Activated T-cell treated with anti-CD3 and anti-CD28 coated beads, Interleukin-2, amount 50 U/mL, for 1 hour (primary cell): Measurements from ENCODE around the gene EPN2.
A peak's percentile ranks its signal among the peaks of the same experiment; 100 is the strongest.

ENCODE experiments used
- DNase-seq: peaks from one replicate; pipeline ENCODE4 v3.0.0-alpha.2; 2020

The EPN2 gene

GRCh38 chr17:19369846-19370492, 132.8 kb downstream of the EPN2 start:
- no peak for DNase-seq

- no peak for DNase-seq
These were observed 133.4 kb downstream of the EPN2 start for GRCh38 chr17:19370493-19370960.

DNA sequence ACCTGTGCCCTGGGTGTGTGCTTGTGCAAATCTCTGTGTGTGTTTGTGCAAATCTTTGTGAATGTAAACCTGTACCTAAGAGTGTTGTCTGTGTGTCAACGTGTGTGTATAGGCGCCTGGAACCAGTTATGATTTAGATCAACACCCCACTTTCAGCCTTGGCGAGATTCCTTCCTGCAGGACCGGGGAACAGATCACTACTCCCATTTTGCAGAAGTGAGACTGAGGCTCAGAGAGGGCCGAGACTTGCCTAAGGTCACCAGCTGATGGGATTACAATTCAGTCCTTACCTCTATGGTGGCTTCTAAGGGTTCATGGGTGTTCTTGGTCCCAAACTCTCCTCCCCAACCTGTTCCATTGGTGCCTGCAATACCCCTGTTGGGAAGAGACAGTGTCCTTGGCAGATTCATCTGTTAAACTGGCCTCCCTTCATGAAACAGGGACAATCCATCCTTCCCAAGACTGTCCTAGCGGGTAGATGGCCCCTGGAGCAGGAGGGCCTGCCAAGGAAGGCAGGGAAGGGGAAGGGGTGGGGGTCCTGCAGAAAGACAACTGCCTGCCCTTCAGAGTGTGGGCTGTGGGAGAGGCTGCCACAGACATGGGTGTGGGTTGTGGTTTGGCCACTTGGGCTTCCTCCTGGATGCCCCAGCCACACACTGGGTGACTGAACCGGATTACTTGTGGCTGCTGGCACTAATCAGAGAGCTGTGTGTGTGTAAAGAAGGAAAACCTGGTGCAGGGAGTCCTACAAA, 134.3 kb downstream of the EPN2 start:
- DNase-seq: no peak

- DNase-seq: no peak
These were observed 134.8 kb downstream of the EPN2 start for GRCh38 chr17:19372011-19372370.

DNA sequence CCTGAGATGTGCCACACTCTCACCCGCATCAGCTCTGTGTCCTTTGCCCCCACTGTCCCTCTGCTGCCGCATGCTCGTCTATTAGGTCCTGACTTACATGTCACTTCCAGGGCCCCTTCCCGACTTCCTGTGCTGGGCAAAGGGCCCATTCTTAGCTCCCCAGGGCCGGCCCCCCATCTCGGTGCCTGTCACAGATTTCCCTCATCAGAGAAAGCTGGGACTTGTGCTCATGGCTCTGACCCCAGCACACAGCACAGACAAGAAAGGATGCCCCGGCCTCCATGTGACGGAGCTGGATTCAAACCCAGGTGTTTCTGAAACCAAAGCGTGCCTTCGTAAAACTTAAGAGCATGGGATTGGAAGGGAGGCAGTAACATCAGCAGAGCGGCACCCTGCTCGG, 135.3 kb downstream of the EPN2 start:
- no peak for DNase-seq

DNA sequence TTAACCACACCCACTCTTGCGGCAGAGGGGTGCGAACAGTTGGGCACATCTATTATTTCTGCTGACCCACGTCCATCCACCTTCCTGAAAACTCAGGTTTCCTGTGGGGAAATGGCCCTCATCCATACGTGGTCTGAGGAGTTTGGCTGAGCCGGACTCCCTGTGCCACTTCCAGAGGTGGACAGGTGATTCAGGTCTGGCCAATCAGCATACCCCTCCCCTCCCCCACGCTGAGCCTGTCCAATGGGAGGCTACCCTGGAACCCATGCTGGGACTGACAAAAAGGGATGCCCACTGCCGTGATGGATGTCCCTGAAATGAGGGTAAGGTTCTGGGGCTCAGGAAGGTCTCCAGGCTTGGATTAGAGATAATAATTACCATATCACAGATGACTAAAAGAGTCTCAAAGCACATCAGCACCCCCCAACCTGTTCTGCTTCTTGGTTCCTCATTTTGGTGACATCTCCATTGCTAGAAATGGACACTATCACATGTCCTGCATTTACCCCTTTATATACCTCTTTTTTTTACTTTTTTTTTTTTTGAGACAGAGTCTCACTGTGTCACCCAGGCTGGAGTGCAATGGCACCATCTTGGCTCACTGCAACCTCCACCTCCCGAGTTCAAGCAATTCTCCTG, 135.8 kb downstream of the EPN2 start:
- no peak for DNase-seq

DNA sequence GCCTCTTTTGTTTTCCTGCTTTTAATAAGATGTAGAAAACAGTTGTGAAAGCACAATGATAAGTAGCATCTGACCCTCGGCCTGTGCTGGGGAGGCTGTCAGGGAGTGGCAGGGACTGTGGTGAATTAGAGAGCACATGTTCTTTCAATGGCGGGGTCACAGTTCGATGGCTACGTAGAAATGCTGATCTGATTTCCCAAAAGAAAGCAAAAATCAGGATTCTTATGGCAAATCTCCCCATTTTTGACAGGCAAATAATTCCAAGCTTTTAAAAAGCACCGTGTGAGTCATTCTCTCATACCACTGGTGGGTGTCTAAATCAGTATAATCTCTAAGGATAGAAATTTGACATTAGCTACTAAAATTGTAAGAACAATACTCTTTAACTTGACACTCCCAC, 137.0 kb downstream of the EPN2 start:
- no peak for DNase-seq

DNA sequence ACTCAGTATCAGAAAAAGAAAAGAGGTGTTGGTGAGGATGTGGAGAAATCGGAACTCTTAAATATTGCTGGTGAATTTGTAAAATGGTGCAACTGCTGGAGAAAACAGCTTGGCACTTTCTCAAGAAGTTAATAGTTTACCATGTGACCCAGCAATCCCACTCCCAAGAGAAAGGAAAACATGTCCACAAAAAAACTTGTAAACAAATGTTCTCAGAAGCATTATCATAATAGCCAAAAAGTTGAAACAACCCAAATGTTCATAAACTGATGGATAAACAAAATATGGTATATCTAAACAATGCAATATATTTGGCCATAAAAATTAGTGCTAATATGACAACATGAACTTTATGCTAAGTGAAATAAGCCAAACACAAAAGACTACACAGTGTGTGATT, 138.6 kb downstream of the EPN2 start:
- no peak for DNase-seq

DNA sequence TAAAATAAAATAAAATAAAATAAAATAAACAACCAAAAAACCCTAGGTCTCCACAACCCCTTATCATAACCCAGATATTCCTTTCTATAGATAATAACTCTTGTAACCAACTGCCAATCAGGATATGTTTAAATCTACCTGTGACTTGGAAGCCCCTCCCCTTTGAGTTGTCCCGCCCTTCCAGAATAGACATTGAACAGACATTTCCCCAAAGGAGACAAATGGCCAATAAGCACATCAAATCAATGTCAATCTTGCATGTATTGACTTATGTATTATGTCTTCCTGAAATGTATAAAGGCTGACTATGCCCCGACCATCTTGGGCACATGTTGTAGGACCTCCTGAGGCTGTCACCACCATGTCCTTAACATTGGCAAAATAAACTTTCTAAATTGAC, 139.6 kb downstream of the EPN2 start:
- no peak for DNase-seq

- DNase-seq: peak; percentile 90
These were observed 140.6 kb downstream of the EPN2 start for GRCh38 chr17:19377602-19378415.

GRCh38 chr17:19378416-19379360, 141.5 kb downstream of the EPN2 start, which contains the start of gene MAPK7:
Gene MAPK7, plus strand, starts transcription at chr17:19378498. Its CDS starts 403 bp downstream, at chr17:19378901.
- no peak for DNase-seq

- DNase-seq: no peak
These were observed 142.3 kb downstream of the EPN2 start for GRCh38 chr17:19379361-19380065.

DNA sequence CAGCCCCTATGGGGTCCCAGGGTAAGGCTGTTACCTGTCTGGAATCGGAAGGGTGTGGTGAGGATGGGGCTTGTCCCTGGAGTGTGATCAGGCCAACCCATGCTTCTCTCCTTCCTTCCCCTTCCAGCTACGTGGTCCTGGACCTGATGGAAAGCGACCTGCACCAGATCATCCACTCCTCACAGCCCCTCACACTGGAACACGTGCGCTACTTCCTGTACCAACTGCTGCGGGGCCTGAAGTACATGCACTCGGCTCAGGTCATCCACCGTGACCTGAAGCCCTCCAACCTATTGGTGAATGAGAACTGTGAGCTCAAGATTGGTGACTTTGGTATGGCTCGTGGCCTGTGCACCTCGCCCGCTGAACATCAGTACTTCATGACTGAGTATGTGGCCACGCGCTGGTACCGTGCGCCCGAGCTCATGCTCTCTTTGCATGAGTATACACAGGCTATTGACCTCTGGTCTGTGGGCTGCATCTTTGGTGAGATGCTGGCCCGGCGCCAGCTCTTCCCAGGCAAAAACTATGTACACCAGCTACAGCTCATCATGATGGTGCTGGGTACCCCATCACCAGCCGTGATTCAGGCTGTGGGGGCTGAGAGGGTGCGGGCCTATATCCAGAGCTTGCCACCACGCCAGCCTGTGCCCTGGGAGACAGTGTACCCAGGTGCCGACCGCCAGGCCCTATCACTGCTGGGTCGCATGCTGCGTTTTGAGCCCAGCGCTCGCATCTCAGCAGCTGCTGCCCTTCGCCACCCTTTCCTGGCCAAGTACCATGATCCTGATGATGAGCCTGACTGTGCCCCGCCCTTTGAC, 143.5 kb downstream of the EPN2 start:
- DNase-seq: no peak

GRCh38 chr17:19381361-19381740, 144.2 kb downstream of the EPN2 start:
- no peak for DNase-seq

GRCh38 chr17:19381741-19382444, 144.7 kb downstream of the EPN2 start:
- DNase-seq: no peak

DNA sequence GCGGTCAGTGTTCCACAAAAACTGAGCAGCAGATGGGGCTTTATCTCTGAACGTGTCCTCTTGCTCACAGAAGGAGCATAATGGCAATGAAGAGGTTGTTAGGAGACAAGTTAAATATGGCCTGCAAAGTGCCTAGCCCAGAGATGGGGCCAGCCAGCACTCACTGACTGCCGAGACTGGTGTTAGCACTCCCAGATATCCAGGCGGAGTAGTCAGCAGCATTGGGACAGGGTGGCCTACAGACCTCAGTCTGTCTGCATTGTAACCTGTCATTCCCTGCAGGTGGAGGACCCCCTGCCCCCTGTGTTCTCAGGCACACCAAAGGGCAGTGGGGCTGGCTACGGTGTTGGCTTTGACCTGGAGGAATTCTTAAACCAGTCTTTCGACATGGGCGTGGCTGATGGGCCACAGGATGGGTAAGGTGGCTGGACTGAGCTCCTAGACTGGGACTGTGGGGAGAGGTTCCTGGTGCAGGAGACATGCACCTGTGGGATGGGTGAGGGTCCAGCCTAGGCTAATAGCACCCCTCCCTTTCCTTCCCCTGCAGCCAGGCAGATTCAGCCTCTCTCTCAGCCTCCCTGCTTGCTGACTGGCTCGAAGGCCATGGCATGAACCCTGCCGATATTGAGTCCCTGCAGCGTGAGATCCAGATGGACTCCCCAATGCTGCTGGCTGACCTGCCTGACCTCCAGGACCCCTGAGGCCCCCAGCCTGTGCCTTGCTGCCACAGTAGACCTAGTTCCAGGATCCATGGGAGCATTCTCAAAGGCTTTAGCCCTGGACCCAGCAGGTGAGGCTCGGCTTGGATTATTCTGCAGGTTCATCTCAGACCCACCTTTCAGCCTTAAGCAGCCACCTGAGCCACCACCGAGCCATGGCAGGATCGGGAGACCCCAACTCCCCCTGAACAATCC, 145.6 kb downstream of the EPN2 start:
- no peak for DNase-seq

DNA sequence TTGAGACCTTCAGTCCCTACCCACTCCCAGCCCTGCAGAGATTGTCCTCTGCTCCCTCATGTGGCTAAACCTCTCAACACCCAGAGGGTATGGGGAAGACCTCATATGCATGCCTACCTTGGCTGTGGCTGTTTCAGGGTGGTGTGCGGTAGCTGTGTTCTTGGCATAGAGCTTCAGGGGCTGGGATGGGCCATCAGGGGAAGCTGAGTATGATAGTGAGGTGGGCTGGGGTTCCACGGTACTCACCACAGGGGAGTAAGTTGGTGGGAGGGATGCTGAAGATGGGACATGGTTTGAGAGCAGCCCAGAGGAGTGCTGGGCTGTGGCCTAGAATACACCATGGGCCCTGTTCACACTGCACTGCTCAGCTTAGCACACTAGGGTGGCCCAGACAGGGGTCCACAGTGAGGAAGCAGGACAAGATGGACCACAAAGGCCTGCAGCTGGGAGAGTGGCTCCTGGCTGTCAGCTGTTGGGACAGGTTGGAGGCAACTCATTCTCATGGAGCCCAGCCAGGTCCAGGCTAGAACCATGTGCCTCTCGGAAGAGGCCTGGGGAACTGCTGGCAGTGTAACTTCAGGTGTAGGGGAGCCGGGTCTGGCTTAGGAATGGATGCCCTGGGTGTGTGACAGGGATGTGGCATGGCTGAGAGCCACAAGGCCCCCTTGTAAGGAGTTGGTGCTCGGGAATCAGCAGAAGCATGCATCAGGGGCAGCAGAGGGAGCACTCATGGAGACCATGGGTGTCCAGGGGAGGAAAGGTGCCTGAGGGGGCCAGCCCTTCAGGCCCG, 146.7 kb downstream of the EPN2 start:
- DNase-seq: no peak
